A673 (cell line): ENCODE measurements around the gene SUPT5H. TPM values are rescaled to one million over a fixed set of nuclear protein-coding genes. Genes with fewer than 3 reads are reported as not detected.

Experiments used
- BruUV-seq: library from RNA; stranded (reverse); fragments of 400-500 nt; replicated peaks from 2 replicates; lab custom pipeline; 2021; lab: Mats Ljungman, UMichigan
- CTCF ChIA-PET: fragments of 300-600 bp; sonication (Branson Sonifier 250); formaldehyde crosslinking; loops from one replicate; lab custom pipeline; 2022; ENCODE audit warnings: antibody characterized with exemption; lab: Charles Lee
- POLR2A ChIA-PET: fragments of 300-600 bp; sonication (Branson Sonifier 250); formaldehyde crosslinking; loops from one replicate; lab custom pipeline; 2022; ENCODE audit warnings: antibody characterized with exemption; ENCODE audit not compliant: low non-redundant PET; lab: Charles Lee
- DNase-seq: peaks from one replicate; pipeline ENCODE4 v3.0.0-alpha.2; 2015; ENCODE audit warnings: low spot score
- H3K27ac ChIP-seq: fragments of 200-600 bp; sonication (generic); 2 replicates; pipeline ENCODE4 v1.5.1; 2016; ENCODE audit warnings: mixed run types, low read depth, mild to moderate bottlenecking, mixed read lengths, antibody characterized with exemption, low read length; ENCODE audit not compliant: poor library complexity, severe bottlenecking
- H3K27me3 ChIP-seq: fragments of 200-600 bp; sonication (generic); replicated peaks from 2 replicates; pipeline ENCODE4 v1.6.1; 2017; ENCODE audit warnings: mixed run types, low read depth, mild to moderate bottlenecking, mixed read lengths, antibody characterized with exemption, low read length; ENCODE audit not compliant: insufficient read depth, poor library complexity
- H3K36me3 ChIP-seq: fragments of 200-600 bp; sonication (generic); 2 replicates; pipeline ENCODE4 v1.6.1; 2016; ENCODE audit warnings: mixed run types, mild to moderate bottlenecking, mixed read lengths, antibody characterized with exemption, low read length; ENCODE audit not compliant: insufficient read depth, poor library complexity, severe bottlenecking
- H3K4me1 ChIP-seq: fragments of 200-600 bp; sonication (generic); 2 replicates; pipeline ENCODE4 v1.6.1; 2017; ENCODE audit warnings: mixed run types, mild to moderate bottlenecking, mixed read lengths, antibody characterized with exemption, low read length; ENCODE audit not compliant: insufficient read depth, poor library complexity, severe bottlenecking
- H3K4me3 ChIP-seq: fragments of 200-600 bp; sonication (generic); 2 replicates; pipeline ENCODE4 v1.5.1; 2016; ENCODE audit warnings: low read depth, mixed run types, mild to moderate bottlenecking, mixed read lengths, low read length; ENCODE audit not compliant: poor library complexity, severe bottlenecking
- H3K9me3 ChIP-seq: fragments of 200-600 bp; sonication (generic); 2 replicates; pipeline ENCODE4 v1.6.1; 2016; ENCODE audit warnings: mixed run types, low read depth, mild to moderate bottlenecking, mixed read lengths, antibody characterized with exemption, low read length; ENCODE audit not compliant: poor library complexity, severe bottlenecking
- EZH2 ChIP-seq: fragments of 200-600 bp; sonication (generic); IDR thresholded peaks from 2 replicates; pipeline ENCODE4 v1.6.1; 2017; ENCODE audit warnings: borderline replicate concordance, low read depth, mild to moderate bottlenecking, mixed read lengths, antibody characterized with exemption, low read length; ENCODE audit not compliant: poor library complexity, severe bottlenecking
- intact Hi-C: fragments of 100-400 bp; cut with micrococcal nuclease; formaldehyde crosslinking; loops from one replicate; pipeline ENCODE4 v1.10.0; 2022; ENCODE audit not compliant: unreplicated experiment
- total RNA-seq: library from RNA; stranded (reverse); gene quantifications from 2 replicates; pipeline ENCODE4 v1.2.3, GENCODE V29; 2021
- TF ChIP-seq, protein P1 (sequence below): fragments of 300-800, 200-600 bp; sonication (generic); conservative IDR thresholded peaks from 2 replicates; pipeline ENCODE4 v1.5.1; 2017; ENCODE audit warnings: low read depth, mild to moderate bottlenecking, antibody characterized with exemption, low read length, moderate library complexity, mixed read lengths

Gene SUPT5H
- total RNA-seq, 1 experiment from 2014 or later = 169 TPM

DNA sequence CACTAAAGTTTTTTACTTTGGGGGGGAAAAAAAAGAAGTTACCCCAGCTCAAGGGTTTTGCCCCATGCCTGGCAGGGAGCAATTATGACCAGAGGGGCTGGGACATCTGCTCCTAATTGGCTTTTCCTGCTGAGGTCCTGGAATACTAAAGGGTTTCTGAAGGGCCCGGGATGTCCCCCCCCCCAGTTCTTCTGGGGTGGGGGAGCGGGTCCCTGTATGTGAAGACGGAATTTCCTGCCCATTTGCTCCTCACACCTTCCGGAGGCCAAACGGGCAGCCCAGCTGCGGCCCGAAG, 52.3 kb downstream of the SUPT5H start:
- CTCF ChIA-PET = interaction anchor here (0.6 to 1.0 kb wide), 2 partner anchors 30 to 44 kb away, joined by 3 read pairs; no protein-coding TSS in a partner anchor
- H3K27me3 ChIP-seq = peaks cover 20% of the 10 kb centered on the region
- no peak for DNase-seq
- POLR2A ChIA-PET = no interaction called here
- BruUV-seq = no TSS peak
- H3K4me1 ChIP-seq = peaks cover 13% of the 10 kb centered on the region
- intact Hi-C loops = no loop called here
- H3K27ac ChIP-seq = no peak overlapping the region
- H3K4me3 ChIP-seq = peak overlapping the region; percentile 26
- H3K36me3 ChIP-seq = no peaks in the 10 kb centered on the region
- H3K9me3 ChIP-seq = no peaks in the 10 kb centered on the region
- TF ChIP-seq, protein P1, sequence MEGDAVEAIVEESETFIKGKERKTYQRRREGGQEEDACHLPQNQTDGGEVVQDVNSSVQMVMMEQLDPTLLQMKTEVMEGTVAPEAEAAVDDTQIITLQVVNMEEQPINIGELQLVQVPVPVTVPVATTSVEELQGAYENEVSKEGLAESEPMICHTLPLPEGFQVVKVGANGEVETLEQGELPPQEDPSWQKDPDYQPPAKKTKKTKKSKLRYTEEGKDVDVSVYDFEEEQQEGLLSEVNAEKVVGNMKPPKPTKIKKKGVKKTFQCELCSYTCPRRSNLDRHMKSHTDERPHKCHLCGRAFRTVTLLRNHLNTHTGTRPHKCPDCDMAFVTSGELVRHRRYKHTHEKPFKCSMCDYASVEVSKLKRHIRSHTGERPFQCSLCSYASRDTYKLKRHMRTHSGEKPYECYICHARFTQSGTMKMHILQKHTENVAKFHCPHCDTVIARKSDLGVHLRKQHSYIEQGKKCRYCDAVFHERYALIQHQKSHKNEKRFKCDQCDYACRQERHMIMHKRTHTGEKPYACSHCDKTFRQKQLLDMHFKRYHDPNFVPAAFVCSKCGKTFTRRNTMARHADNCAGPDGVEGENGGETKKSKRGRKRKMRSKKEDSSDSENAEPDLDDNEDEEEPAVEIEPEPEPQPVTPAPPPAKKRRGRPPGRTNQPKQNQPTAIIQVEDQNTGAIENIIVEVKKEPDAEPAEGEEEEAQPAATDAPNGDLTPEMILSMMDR = no peak
- TF ChIP-seq EZH2 = no peak

DNA sequence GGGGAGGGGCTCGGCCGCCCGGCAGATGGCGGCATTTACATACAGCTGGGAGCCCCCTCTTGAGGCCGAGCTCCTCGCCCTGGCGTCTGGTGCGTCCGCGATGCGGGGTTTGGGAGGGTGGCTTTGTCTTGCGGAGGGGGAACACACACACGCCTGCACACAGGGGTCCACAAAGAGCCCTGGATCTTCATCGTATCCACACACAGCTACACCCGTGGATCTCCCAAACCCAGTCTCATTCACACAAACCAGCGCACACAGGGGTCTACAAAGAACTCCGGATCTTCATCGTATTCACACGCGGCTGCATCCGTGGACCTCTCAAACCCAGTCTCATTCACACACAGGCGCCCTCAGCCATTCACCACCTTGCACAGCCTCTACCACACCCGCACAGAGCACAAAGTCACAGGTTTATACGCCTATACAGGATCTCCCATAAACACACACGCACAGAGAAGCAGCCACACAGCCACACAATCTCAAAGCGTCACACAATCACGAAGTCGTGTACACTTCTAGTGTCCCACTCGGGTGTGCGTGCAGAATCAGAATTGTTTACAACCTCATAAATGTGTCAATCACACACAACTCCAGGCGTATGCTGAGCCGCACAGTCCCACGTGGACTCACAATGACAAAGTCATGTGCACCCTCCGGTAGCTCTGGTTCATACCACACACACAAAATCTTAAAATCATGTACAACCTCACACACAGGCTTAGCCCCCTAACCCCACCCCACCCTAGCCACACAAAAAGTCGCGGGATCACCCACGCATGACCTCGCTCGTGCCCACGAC, 52.8 kb downstream of the SUPT5H start:
- DNase-seq = peak; percentile 65
- Histone ChIP-seq H3K36me3 (no peaks in the 10 kb centered on the region), H3K27ac (no peak overlapping the region), H3K4me3 (peak overlapping the region; percentile 26), H3K27me3 (peaks cover 20% of the 10 kb centered on the region), H3K9me3 (no peaks in the 10 kb centered on the region), H3K4me1 (peaks cover 13% of the 10 kb centered on the region)
- no peak for TF ChIP-seq EZH2
- TF ChIP-seq, protein P1 = peak; percentile 59
- intact Hi-C loops = no loop called here
- no TSS peak for BruUV-seq
- POLR2A ChIA-PET = no interaction called here
- CTCF ChIA-PET = interaction anchor here (0.6 to 1.0 kb wide), 3 partner anchors 30 to 45 kb away, joined by 3 read pairs; no protein-coding TSS in a partner anchor

DNA sequence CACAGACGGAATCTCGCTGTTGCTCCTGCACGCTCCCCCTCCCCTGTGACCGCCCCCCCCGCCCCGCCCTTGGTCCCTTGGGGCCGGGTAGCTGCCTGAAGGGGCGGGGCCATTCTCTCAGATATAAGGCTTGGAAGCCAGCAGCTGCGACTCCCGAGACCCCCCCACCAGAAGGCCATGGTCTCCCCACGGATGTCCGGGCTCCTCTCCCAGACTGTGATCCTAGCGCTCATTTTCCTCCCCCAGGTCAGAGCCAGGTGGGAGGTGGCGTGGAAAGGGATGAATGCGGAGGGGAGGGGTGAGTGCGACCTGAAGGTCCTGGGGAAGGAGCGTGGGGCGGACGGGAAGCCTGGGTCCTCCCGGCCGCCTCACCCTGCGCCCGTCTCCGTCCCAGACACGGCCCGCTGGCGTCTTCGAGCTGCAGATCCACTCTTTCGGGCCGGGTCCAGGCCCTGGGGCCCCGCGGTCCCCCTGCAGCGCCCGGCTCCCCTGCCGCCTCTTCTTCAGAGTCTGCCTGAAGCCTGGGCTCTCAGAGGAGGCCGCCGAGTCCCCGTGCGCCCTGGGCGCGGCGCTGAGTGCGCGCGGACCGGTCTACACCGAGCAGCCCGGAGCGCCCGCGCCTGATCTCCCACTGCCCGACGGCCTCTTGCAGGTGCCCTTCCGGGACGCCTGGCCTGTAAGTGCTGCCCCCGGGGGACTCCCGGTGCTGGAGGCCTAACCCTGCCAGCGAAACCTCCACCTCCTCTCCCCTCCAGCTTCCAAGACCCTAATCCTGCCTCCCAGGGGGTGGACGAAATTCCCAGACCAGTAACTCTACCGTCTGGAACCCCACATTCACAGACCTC, 53.6 kb downstream of the SUPT5H start, which contains the start of gene DLL3:
TSS of gene DLL3 (plus strand) at position 150 of the 845 bp plus-strand sequence. CDS start at position 178, 28 bp downstream.
- intact Hi-C loops = no loop called here
- Histone ChIP-seq H3K27ac (no peak within 1 kb of the TSS), H3K4me1 (peaks cover 13% of the 10 kb centered on the region), H3K4me3 (peak within 1 kb of the TSS; percentile 26), H3K9me3 (no peaks in the 10 kb centered on the region), H3K27me3 (peaks cover 20% of the 10 kb centered on the region), H3K36me3 (no peaks in the 10 kb centered on the region)
- DNase-seq = peak; percentile 47
- TF ChIP-seq, protein P1 = no peak
- no peak for TF ChIP-seq EZH2
- POLR2A ChIA-PET = no interaction called here
- BruUV-seq = no TSS peak
- CTCF ChIA-PET = interaction anchor here (1.0 kb wide), 1 partner anchor 46 kb away, joined by 3 read pairs; no protein-coding TSS in a partner anchor
